Transverse colon (tissue), 4 donors: ENCODE measurements around the gene FOXP2. TPM values are rescaled to one million over a fixed set of nuclear protein-coding genes. Genes with fewer than 3 reads are reported as not detected.

Source experiments
- DNase-seq: peaks from one replicate; pipeline ENCODE4 v3.0.0-alpha.2; 2019
- H3K27ac ChIP-seq, 4 donors: fragments of 200-600 bp; sonication (generic); 2 replicates each; pipeline ENCODE4 v1.5.1; 2016 to 2018; ENCODE audit warnings: inconsistent platforms in 4 of 4
- H3K27me3 ChIP-seq: fragments of 200-600 bp; sonication (generic); 2 replicates; pipeline ENCODE4 v1.5.1; 2017; ENCODE audit warnings: inconsistent platforms
- H3K36me3 ChIP-seq, 4 donors: fragments of 200-600 bp; sonication (generic); 2 replicates each; pipeline ENCODE4 v1.5.1; 2017 to 2019; ENCODE audit warnings: inconsistent platforms in 4 of 4
- H3K4me1 ChIP-seq, 4 donors: fragments of 200-600 bp; sonication (generic); 2 replicates each; pipeline ENCODE4 v1.5.1; 2017 to 2020; ENCODE audit warnings: inconsistent platforms in 4 of 4
- H3K4me3 ChIP-seq, 4 donors: fragments of 200-600 bp; sonication (generic); 1 replicate in 1 of 4; 2 replicates in 3 of 4; pipeline versions ENCODE4 v1.5.1 to v1.6.1; 2017 to 2019; ENCODE audit warnings: inconsistent platforms in 4 of 4
- H3K9me3 ChIP-seq, 2 donors: fragments of 200-600 bp; sonication (generic); 2 replicates each; pipeline ENCODE4 v1.5.1; 2017 to 2019; ENCODE audit warnings: inconsistent platforms in 2 of 2
- EP300 ChIP-seq: sonication (generic); formaldehyde crosslinking; IDR thresholded peaks from one replicate; pipeline ENCODE4 v1.6.1; 2017; ENCODE audit warnings: antibody characterized with exemption, low read depth
- POLR2A ChIP-seq: fragments of 450-650 bp; IDR thresholded peaks from one replicate; pipeline ENCODE4 v1.6.1; 2016; ENCODE audit warnings: antibody characterized with exemption, mild to moderate bottlenecking, moderate library complexity
- POLR2AphosphoS5 ChIP-seq, 3 donors: sonication (generic); formaldehyde crosslinking; IDR thresholded peaks; one replicate each; pipeline ENCODE4 v1.6.1; 2016; ENCODE audit warnings: antibody characterized with exemption in 3 of 3
- WGBS, 2 donors: methylation state at CpG; one replicate each; pipeline ENCODE4 v1.1.5; 2018; ENCODE audit warnings: low coverage in 1 of 2; 5-methylcytosine and 5-hydroxymethylcytosine counted together
- in situ Hi-C, 4 donors: fragments of 200-750 bp; cut with MboI; loops; one replicate each; pipeline versions ENCODE4 v1.15.0 to v1.15.1; 2017; ENCODE audit warnings: low sequenced_read_pairs in 3 of 4, low pct_ligation_motif_present in 1 of 4, low pct_unique_long_range_greater_than_20kb in 1 of 4
- intact Hi-C: fragments of 100-400 bp; cut with DNase I; formaldehyde crosslinking; loops from one replicate; pipeline ENCODE4 v1.15.1; 2023; ENCODE audit warnings: low total_unique reads
- total RNA-seq, 4 donors: library from RNA; depleted of rRNA; stranded (reverse); fragments of >200 nt; gene quantifications; one replicate each; pipeline ENCODE4 v1.1.0, GENCODE V29; 2016
- TF ChIP-seq, protein P1 (sequence below), 5 experiments: fragments of 200-600 bp in 3 of 5; fragments of 450-650 bp in 2 of 5; sonication (generic) in 3 of 5; IDR thresholded peaks; 1 replicate in 2 of 5; 2 replicates in 3 of 5; pipeline ENCODE4 v1.5.1; 2016 to 2017; ENCODE audit warnings: antibody characterized with exemption in 5 of 5, inconsistent platforms in 3 of 5, mild to moderate bottlenecking in 2 of 5, moderate library complexity in 1 of 5

FOXP2 gene
- total RNA-seq, 4 donors from 2014 or later, result 20.5 to 102 (median 34.0) TPM

DNA sequence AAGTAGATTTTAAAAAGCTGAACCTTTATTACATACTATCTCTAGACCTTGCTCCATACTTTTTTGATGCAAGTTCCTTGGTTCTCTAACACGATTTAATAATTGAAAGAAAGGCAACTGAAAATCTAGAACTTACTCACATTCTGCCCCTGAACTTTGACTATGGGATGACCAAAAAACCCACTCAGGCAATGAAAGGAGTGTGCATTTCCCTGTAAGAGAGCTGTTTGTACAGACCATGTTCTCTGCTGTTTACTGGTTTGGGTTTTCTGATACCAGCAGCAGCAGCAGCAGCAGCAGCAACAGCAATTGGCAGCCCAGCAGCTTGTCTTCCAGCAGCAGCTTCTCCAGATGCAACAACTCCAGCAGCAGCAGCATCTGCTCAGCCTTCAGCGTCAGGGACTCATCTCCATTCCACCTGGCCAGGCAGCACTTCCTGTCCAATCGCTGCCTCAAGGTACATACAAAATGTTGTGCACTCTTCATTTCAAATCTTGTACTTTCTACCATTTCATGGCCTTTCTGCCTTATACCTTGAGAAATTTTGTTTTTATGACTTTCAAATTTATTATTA, 216.7 kb downstream of the FOXP2 start:
- in situ Hi-C loops, result no loop called here
- Histone ChIP-seq H3K27me3 (no peaks in the 10 kb centered on the region), H3K4me3 (no peak overlapping the region), H3K4me1 (peaks cover 0 to 5% (median 0%) of the 10 kb centered on the region in 4 donors), H3K36me3 (no peaks in the 10 kb centered on the region), H3K27ac (no peak overlapping the region), H3K9me3 (no peaks in the 10 kb centered on the region)
- 83% methylated on average over 3 of the region's 3 CpGs for WGBS, 2 donors
- intact Hi-C loops, result no loop called here
- TF ChIP-seq, protein P1, sequence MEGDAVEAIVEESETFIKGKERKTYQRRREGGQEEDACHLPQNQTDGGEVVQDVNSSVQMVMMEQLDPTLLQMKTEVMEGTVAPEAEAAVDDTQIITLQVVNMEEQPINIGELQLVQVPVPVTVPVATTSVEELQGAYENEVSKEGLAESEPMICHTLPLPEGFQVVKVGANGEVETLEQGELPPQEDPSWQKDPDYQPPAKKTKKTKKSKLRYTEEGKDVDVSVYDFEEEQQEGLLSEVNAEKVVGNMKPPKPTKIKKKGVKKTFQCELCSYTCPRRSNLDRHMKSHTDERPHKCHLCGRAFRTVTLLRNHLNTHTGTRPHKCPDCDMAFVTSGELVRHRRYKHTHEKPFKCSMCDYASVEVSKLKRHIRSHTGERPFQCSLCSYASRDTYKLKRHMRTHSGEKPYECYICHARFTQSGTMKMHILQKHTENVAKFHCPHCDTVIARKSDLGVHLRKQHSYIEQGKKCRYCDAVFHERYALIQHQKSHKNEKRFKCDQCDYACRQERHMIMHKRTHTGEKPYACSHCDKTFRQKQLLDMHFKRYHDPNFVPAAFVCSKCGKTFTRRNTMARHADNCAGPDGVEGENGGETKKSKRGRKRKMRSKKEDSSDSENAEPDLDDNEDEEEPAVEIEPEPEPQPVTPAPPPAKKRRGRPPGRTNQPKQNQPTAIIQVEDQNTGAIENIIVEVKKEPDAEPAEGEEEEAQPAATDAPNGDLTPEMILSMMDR (IDR thresholded peaks at IDR 0.05), result no peak
- TF ChIP-seq EP300 (no peak), POLR2A (no peak), POLR2AphosphoS5 (IDR thresholded peaks at IDR 0.05) (no peak)
- DNase-seq, result no peak

DNA sequence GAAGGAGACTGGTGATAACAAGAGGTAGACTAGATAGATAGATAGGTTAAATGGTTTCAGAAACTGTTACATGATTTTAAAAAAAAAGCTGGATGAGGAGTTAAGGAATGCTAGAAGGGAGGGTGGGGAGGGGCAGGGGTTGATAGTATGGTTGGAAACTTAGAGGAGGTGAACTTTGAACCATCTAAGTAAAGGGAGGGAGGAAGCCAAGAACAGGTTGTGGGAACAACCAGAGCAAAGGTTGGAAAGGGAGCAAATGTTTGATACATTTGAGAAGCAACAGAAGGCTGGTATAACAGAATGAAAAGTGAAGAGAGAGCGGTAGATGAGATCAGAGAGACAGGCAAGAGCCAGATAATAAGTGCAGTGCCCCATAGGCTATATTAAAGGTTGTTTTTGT, 224.8 kb downstream of the FOXP2 start:
- Histone ChIP-seq H3K4me3 (no peak overlapping the region), H3K4me1 (peaks cover 0 to 6% (median 2%) of the 10 kb centered on the region in 4 donors), H3K27me3 (no peaks in the 10 kb centered on the region), H3K36me3 (no peaks in the 10 kb centered on the region), H3K9me3 (no peaks in the 10 kb centered on the region), H3K27ac (peak overlapping the region in 1 of 4 donors; percentile 22)
- WGBS, 2 donors, result 83 to 87% methylated on average over 1 of the region's 1 CpG
- TF ChIP-seq EP300, result no peak
- TF ChIP-seq, protein P1 (IDR thresholded peaks at IDR 0.05), result no peak
- no peak for TF ChIP-seq POLR2A
- no peak for TF ChIP-seq POLR2AphosphoS5 (IDR thresholded peaks at IDR 0.05)
- in situ Hi-C loops (no loop called here), intact Hi-C loops (no loop called here)
- no peak for DNase-seq

DNA sequence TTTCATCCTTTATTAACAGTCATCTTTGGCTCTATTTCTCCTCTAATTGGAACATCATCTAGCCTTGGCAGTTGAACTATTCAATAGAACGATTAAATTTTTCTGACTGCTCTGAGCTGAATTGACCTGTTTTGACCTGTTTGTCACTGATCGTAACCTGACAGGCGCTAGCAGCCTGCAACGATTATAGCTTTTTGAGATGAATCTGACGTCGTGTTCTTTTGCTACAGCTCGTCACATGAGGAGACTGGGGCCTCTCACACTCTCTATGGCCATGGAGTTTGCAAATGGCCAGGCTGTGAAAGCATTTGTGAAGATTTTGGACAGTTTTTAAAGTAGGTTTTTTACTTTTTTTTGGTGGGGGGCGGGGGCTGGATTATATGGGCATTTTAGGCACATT, 229.8 kb downstream of the FOXP2 start:
- no peaks in the 10 kb centered on the region for H3K36me3 ChIP-seq
- in situ Hi-C loops, result no loop called here
- H3K27me3 ChIP-seq, result no peaks in the 10 kb centered on the region
- TF ChIP-seq POLR2A (no peak), EP300 (no peak), POLR2AphosphoS5 (IDR thresholded peaks at IDR 0.05) (no peak)
- TF ChIP-seq, protein P1 (IDR thresholded peaks at IDR 0.05), result no peak
- no peak for DNase-seq
- H3K4me1 ChIP-seq, result peaks cover 0 to 6% (median 2%) of the 10 kb centered on the region in 4 donors
- WGBS, 2 donors, result 81 to 92% methylated on average over 8 of the region's 8 CpGs
- H3K9me3 ChIP-seq, result no peaks in the 10 kb centered on the region
- intact Hi-C loops, result no loop called here
- no peak overlapping the region for H3K4me3 ChIP-seq
- H3K27ac ChIP-seq, result no peak overlapping the region

DNA sequence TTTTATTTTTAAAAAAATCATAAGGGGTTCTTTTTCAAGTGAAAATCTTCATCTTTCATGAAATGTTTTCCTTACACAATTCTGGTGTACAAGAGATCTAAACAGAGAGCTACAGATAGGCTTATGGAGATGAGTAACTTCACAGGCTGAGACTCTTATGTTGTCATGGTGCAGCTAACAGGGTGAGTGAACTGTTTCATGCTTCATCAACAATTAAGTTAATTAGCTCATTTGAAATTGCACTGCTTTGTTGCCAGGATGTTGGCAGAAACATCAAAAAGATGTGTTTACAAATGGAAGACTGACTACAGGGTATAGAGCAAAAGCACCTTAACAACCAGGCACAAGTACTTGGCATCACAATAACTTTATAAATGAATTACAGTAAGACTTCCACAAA, 230.8 kb downstream of the FOXP2 start:
- intact Hi-C loops, result no loop called here
- H3K27me3 ChIP-seq, result no peaks in the 10 kb centered on the region
- no peak overlapping the region for H3K4me3 ChIP-seq
- H3K4me1 ChIP-seq, result no peaks in the 10 kb centered on the region
- H3K27ac ChIP-seq, result no peak overlapping the region
- DNase-seq, result no peak
- in situ Hi-C loops, result no loop called here
- no peaks in the 10 kb centered on the region for H3K9me3 ChIP-seq
- H3K36me3 ChIP-seq, result no peaks in the 10 kb centered on the region
- no peak for TF ChIP-seq POLR2AphosphoS5 (IDR thresholded peaks at IDR 0.05)
- no peak for TF ChIP-seq POLR2A
- no peak for TF ChIP-seq EP300
- TF ChIP-seq, protein P1 (IDR thresholded peaks at IDR 0.05), result no peak
